GM12865 (cell line): ENCODE results near the gene RGMA.

Experiments
- DNase-seq: peaks from one replicate; pipeline ENCODE4 v3.0.0; 2010; ENCODE audit warnings: low read depth
- H3K4me3 ChIP-seq: 2 replicates; pipeline ENCODE4 v1.5.1; 2011; ENCODE audit warnings: mild to moderate bottlenecking, low read depth, low read length, control low read depth
- CTCF ChIP-seq: IDR thresholded peaks from 2 replicates; pipeline ENCODE4 v1.5.1; 2011; ENCODE audit warnings: low read length, control low read depth, low read depth, inconsistent platforms; ENCODE audit not compliant: insufficient read depth; ENCODE audit errors: missing control alignments

Gene RGMA

GRCh38 chr15:93088981-93089726 lies at the start of gene RGMA:
Gene RGMA (minus strand): TSS chr15:93089211. CDS start chr15:93088932, 279 bp downstream.
- TF ChIP-seq CTCF, result no peak
- no peak within 1 kb of the TSS for H3K4me3 ChIP-seq

GRCh38 chr15:93136606-93137005 lies 47.6 kb upstream of the RGMA start:
- DNase-seq, result no peak
- TF ChIP-seq CTCF, result no peak
- no peak overlapping the region for H3K4me3 ChIP-seq

More at GRCh38 chr15:93088981-93089726, at the start of gene RGMA:
- no peak for DNase-seq

DNA sequence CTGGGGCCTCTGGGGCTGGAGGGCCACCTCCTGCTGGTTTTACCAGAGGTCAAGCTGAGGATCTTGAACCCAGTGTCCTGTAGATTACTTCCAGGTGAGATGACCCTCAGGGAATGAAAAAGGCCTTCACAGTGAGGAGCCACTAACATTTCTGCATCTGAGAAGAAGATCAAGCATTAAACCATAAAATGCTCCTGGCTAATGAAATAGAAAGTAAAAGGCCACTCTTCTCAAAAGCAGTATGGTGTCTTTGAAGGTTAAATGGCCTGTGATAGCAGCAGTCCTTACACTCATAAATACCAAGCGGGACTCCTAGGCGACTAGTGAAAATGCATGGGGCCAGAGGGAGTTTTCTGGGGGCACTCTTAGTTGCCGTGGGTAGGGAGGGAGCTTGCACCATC lies 47.0 kb upstream of the RGMA start:
- no peak overlapping the region for H3K4me3 ChIP-seq
- DNase-seq, result no peak
- TF ChIP-seq CTCF, result no peak

GRCh38 chr15:93135459-93135858 lies 46.4 kb upstream of the RGMA start:
- TF ChIP-seq CTCF, result no peak
- H3K4me3 ChIP-seq, result no peak overlapping the region
- DNase-seq, result no peak

- TF ChIP-seq CTCF, result no peak
- no peak for DNase-seq
- no peak overlapping the region for H3K4me3 ChIP-seq
Observed at GRCh38 chr15:93131485-93132095, 42.6 kb upstream of the RGMA start.

GRCh38 chr15:93129702-93130488 lies 40.9 kb upstream of the RGMA start:
- TF ChIP-seq CTCF, result no peak
- no peak for DNase-seq
- H3K4me3 ChIP-seq, result no peak overlapping the region
